OCI-LY3 (cell line): Measurements from ENCODE around the gene C12orf75.
"Not testable (repeated sequence)": the region's sequence is repeated elsewhere in the genome, so short reads cannot be mapped to it uniquely, and the experiment has no call there.

Source experiments
- H2AFZ ChIP-seq: fragments of 200-600, 300-600 bp; shearing (Covaris generic); 2 replicates; pipeline ENCODE4 v1.6.0; 2014; ENCODE audit warnings: antibody characterized with exemption, low read depth, low read length
- H3K27ac ChIP-seq: fragments of 200-600, 300-600 bp; sonication (generic); 2 replicates; pipeline ENCODE4 v1.5.1; 2014; ENCODE audit warnings: mild to moderate bottlenecking, low read length, moderate library complexity, mixed read lengths
- H3K27me3 ChIP-seq: fragments of 200-600, 300-600 bp; sonication (generic); 2 replicates; pipeline ENCODE4 v1.6.1; 2014; ENCODE audit warnings: low read depth, low read length, mixed read lengths
- H3K36me3 ChIP-seq: fragments of 200-600, 300-600 bp; sonication (generic); replicated peaks from 2 replicates; pipeline ENCODE3; 2014; ENCODE audit warnings: low read depth, low read length, mixed read lengths
- H3K4me1 ChIP-seq: fragments of 300-600, 200-600 bp; sonication (generic); 2 replicates; pipeline ENCODE4 v1.6.1; 2014; ENCODE audit warnings: low read length, mixed read lengths
- H3K4me2 ChIP-seq: fragments of 200-600, 300-600 bp; sonication (generic); 2 replicates; pipeline ENCODE4 v1.6.1; 2014; ENCODE audit warnings: low read length, mixed read lengths
- H3K4me3 ChIP-seq: fragments of 300-600, 200-600 bp; sonication (generic); 2 replicates; pipeline ENCODE4 v1.5.1; 2014; ENCODE audit warnings: antibody characterized with exemption, mild to moderate bottlenecking, low read length, moderate library complexity
- H3K79me2 ChIP-seq: fragments of 300-600, 200-600 bp; shearing (Covaris generic); 2 replicates; pipeline ENCODE4 v1.6.1; 2014; ENCODE audit warnings: mild to moderate bottlenecking, low read length, mixed read lengths
- H3K9ac ChIP-seq: fragments of 300-600, 200-600 bp; shearing (Covaris generic); 2 replicates; pipeline ENCODE4 v1.6.0; 2014; ENCODE audit warnings: mild to moderate bottlenecking, low read length, moderate library complexity
- H3K9me3 ChIP-seq: fragments of 200-600, 300-600 bp; shearing (Covaris generic); 2 replicates; pipeline ENCODE4 v1.6.1; 2014; ENCODE audit warnings: low read length, mixed read lengths; ENCODE audit not compliant: insufficient read depth
- H4K20me1 ChIP-seq: fragments of 200-600, 300-600 bp; sonication (generic); 2 replicates; pipeline ENCODE4 v1.6.1; 2016; ENCODE audit warnings: low read length, mixed read lengths; ENCODE audit not compliant: insufficient read depth
- EZH2phosphoT487 ChIP-seq: fragments of 200-600 bp; shearing (Covaris generic); IDR thresholded peaks from 2 replicates; pipeline ENCODE4 v1.6.1; 2018; ENCODE audit warnings: antibody characterized with exemption, mixed run types, low read depth
- TF ChIP-seq, protein P1 (sequence below): fragments of 200-600, 300-600 bp; sonication (generic); IDR thresholded peaks from 2 replicates; pipeline ENCODE4 v1.5.1; 2014; ENCODE audit warnings: antibody characterized with exemption, low read length, low read depth

Gene C12orf75

DNA sequence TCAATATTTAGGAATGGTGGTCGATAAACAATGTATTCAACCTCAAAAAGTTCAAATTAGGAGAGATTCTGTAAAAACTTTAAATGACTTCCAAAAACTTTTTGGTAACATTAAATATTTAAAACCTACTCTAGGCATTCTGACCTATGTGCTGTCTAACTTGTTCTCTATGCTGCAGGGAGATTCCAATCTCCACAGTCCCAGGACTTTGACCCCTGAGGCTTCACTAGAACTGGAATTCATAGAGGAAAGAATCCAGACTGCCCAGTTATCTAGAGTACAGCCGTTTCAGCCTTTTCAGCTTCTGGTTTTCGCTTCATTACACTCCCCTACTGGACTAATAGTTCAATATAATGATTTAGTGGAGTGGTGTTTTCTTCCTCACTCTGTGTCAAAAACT is 21.1 kb upstream of the C12orf75 start:
- H3K27ac ChIP-seq: not testable (repeated sequence)

DNA sequence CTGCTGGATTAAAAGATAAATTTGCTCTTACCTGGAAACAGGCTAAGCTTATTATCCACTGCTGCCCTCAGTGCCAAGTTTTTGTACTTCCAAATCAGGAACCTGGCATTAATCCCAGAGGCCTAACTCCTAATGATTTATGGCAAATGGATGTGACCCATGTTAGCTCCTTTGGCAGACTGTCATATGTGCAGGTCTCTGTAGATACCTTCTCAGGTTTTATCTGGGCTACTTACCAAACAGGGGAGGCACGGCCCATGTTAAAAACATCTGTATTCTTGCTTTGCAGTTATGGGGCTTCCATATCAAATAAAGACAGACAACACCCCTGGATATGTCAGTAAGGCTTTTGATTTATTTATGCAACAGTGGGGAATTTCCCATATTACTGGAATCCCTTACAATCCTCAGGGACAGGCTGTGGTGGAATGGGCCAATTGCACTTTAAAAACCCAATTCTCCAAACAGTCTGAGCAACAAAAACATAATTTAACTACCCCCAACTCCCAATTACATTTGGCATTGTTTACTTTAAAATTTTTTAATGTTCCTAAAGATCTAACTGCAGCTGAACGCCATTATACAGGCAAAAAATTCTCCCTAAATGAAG is 19.9 kb upstream of the C12orf75 start:
- H3K27ac ChIP-seq, H2AFZ ChIP-seq, H3K4me1 ChIP-seq, H3K79me2 ChIP-seq, H3K27me3 ChIP-seq, H3K4me3 ChIP-seq, H4K20me1 ChIP-seq, H3K36me3 ChIP-seq, H3K4me2 ChIP-seq, H3K9ac ChIP-seq, H3K9me3 ChIP-seq: not testable (repeated sequence)

More for the DNA sequence above, 21.1 kb upstream of the C12orf75 start:
- not testable (repeated sequence) for H2AFZ ChIP-seq, H3K4me1 ChIP-seq, H3K36me3 ChIP-seq, H3K27me3 ChIP-seq, H3K4me2 ChIP-seq, H4K20me1 ChIP-seq, H3K9me3 ChIP-seq, H3K79me2 ChIP-seq, H3K4me3 ChIP-seq, H3K9ac ChIP-seq

DNA sequence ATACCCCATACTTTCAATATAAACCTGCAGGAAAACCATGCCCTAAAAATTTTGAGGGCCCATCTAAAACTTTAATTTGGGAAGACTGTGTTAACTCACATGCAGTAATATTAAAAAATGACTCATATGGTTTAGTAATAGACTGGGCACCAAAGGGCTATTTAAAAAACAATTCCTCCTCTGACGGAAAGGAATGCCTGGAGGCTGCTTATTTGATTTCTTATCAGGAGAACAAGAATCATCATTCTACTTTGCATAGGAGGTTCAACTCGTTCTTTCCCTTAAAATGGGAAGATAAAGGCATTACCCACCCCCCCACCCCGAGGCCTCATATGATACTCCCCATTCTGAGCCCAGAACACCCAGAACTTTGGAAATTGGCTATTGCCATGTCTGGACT is 18.6 kb upstream of the C12orf75 start:
- not testable (repeated sequence) for H3K27me3 ChIP-seq, H3K9me3 ChIP-seq, H3K79me2 ChIP-seq, H3K4me3 ChIP-seq, H4K20me1 ChIP-seq, H3K36me3 ChIP-seq, H3K9ac ChIP-seq, H3K27ac ChIP-seq, H2AFZ ChIP-seq, H3K4me2 ChIP-seq, H3K4me1 ChIP-seq

DNA sequence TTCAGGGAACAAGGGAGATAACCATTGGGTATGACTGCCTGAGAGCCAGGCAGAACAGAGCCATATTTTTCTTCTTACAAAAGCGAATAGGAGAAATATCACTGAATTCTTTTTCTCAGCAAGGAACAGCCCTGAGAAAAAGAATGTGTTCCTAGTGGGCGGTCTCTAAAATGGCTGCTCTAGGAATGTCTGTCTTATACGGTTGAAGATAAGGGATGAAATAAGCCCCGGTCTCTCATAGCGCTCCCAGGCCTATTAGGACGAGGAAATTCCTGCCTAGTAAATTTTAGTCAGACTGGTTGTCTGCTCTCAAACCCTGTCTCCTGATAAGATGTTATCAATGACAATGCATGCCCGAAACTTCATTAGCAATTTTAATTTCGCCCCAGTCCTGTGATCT is 16.7 kb upstream of the C12orf75 start:
- not testable (repeated sequence) for H3K4me2 ChIP-seq, H3K36me3 ChIP-seq, H3K27me3 ChIP-seq, H3K9me3 ChIP-seq, H3K4me1 ChIP-seq, H3K79me2 ChIP-seq, H3K27ac ChIP-seq, H2AFZ ChIP-seq, H4K20me1 ChIP-seq, H3K9ac ChIP-seq, H3K4me3 ChIP-seq

DNA sequence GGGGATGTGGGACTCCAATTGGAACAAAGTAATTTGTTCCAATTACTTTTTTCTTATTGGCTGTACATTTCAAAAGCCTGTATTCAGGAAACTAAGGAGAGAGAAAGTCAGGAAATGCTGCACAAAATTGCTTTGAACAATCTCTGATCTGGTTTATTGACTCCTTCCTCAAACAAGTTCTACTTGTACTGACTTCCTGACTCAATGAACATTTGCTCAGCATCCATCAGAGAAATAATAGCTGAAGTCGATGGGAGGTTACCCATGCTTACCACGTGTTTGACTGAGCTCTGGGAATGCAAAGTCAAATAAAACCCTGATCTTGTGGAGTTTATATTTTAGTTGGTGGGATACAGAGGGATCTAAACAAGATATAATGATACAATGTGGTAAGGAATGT is 15.4 kb upstream of the C12orf75 start:
- H3K4me3 ChIP-seq: no peak overlapping the region
- H4K20me1 ChIP-seq: no peaks in the 10 kb centered on the region
- H3K4me2 ChIP-seq: no peak overlapping the region
- H3K36me3 ChIP-seq: no peaks in the 10 kb centered on the region
- no peaks in the 10 kb centered on the region for H3K4me1 ChIP-seq
- TF ChIP-seq, protein P1, sequence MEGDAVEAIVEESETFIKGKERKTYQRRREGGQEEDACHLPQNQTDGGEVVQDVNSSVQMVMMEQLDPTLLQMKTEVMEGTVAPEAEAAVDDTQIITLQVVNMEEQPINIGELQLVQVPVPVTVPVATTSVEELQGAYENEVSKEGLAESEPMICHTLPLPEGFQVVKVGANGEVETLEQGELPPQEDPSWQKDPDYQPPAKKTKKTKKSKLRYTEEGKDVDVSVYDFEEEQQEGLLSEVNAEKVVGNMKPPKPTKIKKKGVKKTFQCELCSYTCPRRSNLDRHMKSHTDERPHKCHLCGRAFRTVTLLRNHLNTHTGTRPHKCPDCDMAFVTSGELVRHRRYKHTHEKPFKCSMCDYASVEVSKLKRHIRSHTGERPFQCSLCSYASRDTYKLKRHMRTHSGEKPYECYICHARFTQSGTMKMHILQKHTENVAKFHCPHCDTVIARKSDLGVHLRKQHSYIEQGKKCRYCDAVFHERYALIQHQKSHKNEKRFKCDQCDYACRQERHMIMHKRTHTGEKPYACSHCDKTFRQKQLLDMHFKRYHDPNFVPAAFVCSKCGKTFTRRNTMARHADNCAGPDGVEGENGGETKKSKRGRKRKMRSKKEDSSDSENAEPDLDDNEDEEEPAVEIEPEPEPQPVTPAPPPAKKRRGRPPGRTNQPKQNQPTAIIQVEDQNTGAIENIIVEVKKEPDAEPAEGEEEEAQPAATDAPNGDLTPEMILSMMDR: no peak
- no peak for TF ChIP-seq EZH2phosphoT487
- H3K79me2 ChIP-seq: no peaks in the 10 kb centered on the region
- no peaks in the 10 kb centered on the region for H3K9me3 ChIP-seq
- no peaks in the 10 kb centered on the region for H3K27me3 ChIP-seq
- H2AFZ ChIP-seq: no peak overlapping the region
- no peak overlapping the region for H3K27ac ChIP-seq
- H3K9ac ChIP-seq: no peak overlapping the region

DNA sequence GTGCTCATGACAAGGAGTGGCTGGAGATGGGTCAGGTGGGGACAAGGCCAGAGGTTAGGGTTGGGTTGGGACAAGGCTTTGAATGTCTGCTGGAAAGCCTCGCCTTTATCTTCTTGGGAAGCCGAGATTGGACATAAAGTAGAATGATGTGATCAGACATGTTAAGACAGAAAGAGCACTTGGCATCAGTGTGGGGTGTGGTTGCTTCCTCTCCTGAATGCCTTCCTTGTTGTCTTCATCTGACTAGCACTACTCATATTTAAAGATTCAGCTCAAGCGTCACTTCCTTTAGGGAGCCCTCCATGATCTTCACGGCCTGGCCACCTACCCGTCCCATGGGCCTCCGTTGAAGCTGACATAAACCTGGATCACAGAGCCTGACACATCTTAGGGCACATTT is 14.8 kb upstream of the C12orf75 start:
- Histone ChIP-seq H3K36me3 (no peaks in the 10 kb centered on the region), H3K79me2 (no peaks in the 10 kb centered on the region), H3K4me3 (no peak overlapping the region), H3K4me1 (no peaks in the 10 kb centered on the region), H3K27me3 (no peaks in the 10 kb centered on the region), H3K9me3 (no peaks in the 10 kb centered on the region), H2AFZ (no peak overlapping the region), H3K4me2 (no peak overlapping the region), H3K9ac (no peak overlapping the region), H4K20me1 (no peaks in the 10 kb centered on the region), H3K27ac (no peak overlapping the region)
- TF ChIP-seq, protein P1: no peak
- TF ChIP-seq EZH2phosphoT487: no peak
